GM19351 (cell line): ENCODE measurements around the gene DHRS1.
"Not testable (repeated sequence)": the region's sequence is repeated elsewhere in the genome, so short reads cannot be mapped to it uniquely, and the experiment has no call there.

Source experiments
- ATAC-seq: cut with Tn5 transposase; IDR thresholded peaks from one replicate; pipeline ENCODE4 v1.9.1; 2021; ENCODE audit warnings: mild to moderate bottlenecking, moderate library complexity; ENCODE audit not compliant: unreplicated experiment

DHRS1 gene

GRCh38 chr14:24252289-24253124 lies 47.1 kb downstream of the DHRS1 start:
- ATAC-seq: no peak

GRCh38 chr14:24251880-24252288 lies 47.7 kb downstream of the DHRS1 start:
- no peak for ATAC-seq

- ATAC-seq: no peak
Observed at GRCh38 chr14:24250354-24250753, 49.2 kb downstream of the DHRS1 start.

- no peak for ATAC-seq
Observed at GRCh38 chr14:24249230-24250021, 50.2 kb downstream of the DHRS1 start.

GRCh38 chr14:24247422-24247821 lies 52.2 kb downstream of the DHRS1 start:
- ATAC-seq: no peak

GRCh38 chr14:24246765-24247212 lies 52.8 kb downstream of the DHRS1 start:
- ATAC-seq: peak; percentile 26

- not testable (repeated sequence) for ATAC-seq
Observed at GRCh38 chr14:24245350-24245749, 54.2 kb downstream of the DHRS1 start.

GRCh38 chr14:24243336-24243836 lies 56.2 kb downstream of the DHRS1 start:
- no peak for ATAC-seq

GRCh38 chr14:24241829-24242443 lies 57.6 kb downstream of the DHRS1 start:
- peak; percentile 77 for ATAC-seq
